Kasumi-1 (cell line): ENCODE measurements around the gene NDEL1.

Experiments
- DNase-seq, 2 experiments: peaks; one replicate each; lab custom pipeline; 2025; lab: John Stamatoyannopoulos, UW

NDEL1 gene

DNA sequence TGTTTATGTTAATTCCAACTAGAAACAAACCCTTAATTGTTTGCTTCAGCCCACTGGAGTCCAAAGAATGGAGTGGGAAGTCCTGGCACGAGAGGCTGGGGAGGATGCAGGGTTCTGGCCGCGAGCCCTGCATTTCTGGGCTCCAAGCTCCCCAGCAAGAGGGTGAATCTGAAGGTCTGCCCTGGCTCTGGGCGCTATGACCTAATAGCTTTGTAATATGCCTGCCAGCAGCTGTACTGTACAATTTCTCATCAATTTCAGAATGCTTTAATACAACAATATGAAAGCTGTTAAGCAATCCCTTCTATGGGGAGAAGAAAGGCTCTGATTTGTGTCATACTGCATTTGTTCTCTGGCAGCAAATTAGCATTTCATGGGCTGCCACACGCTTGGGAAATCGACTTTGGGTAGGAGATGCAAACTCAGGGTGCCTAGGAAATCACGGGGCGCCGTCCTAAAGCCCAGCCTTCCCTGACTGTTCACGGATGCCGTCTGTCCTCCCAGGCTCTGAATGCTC, 43.8 kb downstream of the NDEL1 start:
- no peak for DNase-seq

- DNase-seq, result no peak
These were observed 44.6 kb downstream of the NDEL1 start for GRCh38 chr17:8480011-8480976.

DNA sequence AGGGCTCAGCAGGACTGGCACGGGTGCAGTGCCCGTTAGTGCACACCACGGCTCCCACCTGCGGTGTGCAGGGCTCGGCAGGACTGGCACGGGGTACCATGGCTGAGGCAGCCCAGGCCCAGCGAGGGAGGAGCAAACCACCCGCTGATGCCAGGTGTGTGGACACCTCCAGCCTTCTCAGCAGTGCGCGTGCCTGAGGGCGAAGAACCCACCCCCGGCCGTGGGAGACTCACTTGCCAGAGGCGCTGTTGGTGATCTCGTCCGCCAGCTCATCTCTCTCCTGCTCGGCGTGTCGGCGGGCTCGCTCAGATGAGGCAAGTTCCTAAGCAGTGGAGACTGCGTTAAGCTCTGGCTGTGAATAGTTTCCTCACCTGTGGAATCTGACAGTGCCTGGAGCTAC, 45.4 kb downstream of the NDEL1 start:
- DNase-seq, result no peak

DNA sequence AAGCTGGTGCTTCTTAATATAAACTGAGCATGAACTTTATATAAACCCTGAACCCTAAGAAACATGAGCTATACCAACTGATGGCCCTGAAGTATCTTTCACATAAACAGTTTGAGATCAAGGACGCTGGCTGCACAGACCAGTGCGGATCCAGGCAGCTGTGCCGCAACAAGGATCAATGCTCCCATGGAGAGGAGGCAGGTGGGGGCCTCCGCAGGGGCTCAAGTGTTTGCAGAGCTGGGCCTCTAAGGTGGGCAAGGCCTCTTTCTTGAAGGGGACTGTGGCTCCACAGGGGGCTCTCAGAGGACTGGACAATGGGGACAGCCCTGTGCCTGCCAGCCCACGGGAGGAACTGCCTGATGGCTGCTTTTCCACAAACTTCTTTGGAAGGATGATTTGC, 46.0 kb downstream of the NDEL1 start:
- DNase-seq, result no peak

DNA sequence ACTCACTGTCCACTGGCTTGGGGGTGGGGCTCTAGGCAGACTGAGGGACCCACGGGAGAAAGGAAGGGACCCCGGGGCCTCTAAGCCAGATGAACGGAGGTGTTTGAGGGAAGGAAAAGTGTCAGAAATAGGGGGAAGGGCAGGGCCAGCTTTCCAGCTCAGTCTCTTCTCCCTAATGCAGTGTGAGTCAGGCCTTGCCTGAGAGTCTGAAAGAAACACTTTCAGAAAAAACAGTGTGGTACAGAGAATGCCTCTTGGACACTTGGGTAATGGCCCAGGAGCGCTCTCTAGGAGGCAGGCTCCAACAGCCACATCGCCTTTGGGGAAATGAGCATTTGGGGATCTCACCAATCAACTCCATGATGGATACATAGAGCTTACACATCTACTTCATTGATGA, 46.9 kb downstream of the NDEL1 start:
- DNase-seq, result no peak

- DNase-seq, result no peak
These were observed 48.8 kb downstream of the NDEL1 start for GRCh38 chr17:8484465-8484864.

DNA sequence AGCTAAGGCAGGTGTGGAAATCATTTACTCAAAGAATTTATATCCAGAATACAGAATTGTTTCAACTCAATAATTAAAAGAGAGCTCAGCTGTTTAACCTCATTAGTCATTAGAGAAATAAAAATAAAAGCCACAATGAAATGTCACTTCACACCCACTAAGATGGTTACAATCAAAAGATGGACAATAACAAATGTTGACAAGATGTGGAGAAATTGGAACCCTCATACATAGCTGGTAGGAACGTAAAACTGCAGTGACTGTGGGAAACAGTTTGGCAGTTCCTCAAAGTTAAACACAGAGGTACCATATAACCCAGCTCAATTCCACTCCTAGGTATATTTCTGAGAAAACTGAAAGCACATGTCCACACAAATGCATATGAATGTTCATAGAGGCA, 49.8 kb downstream of the NDEL1 start:
- no peak for DNase-seq

- DNase-seq, result no peak
These were observed 51.5 kb downstream of the NDEL1 start for GRCh38 chr17:8487130-8487645.

DNA sequence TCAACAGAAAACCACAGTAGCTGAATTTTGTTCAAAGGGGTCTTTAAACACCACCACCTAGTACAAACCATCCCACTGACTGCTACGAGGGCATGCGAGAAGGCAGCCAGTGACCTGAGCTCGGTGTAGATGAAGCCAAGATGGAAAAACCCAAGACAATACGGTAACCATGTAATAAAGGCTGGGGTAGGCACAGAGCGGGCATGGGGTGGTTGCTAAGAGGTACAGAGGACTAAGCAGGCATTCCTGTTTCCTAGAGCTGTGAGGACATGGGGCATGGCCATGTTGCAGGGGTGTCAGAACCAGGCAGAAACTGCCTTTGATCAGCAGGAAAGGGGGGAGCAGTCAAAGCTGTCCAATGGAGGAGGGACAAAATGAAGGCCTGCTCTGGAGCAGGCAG, 52.1 kb downstream of the NDEL1 start:
- DNase-seq, result no peak

DNA sequence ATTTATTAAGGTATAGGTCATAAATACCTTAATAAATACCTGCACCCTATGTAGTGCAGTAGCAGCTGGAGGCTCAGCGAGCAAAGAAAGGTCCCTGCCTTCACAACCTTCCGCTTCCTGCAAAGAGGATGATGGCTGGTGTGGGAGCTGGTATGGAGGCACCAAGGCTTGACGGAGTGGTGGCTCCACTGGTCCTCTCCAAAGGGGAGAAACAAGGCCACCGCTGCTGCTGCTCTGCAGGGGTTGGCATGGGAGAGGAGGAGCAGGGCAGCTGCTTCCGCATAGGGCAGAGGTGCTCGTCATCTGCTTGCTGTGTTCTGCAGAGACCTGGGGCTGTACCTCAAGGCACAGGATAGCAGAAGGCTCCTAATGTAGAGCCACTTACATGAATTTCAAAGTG, 52.8 kb downstream of the NDEL1 start:
- no peak for DNase-seq

DNA sequence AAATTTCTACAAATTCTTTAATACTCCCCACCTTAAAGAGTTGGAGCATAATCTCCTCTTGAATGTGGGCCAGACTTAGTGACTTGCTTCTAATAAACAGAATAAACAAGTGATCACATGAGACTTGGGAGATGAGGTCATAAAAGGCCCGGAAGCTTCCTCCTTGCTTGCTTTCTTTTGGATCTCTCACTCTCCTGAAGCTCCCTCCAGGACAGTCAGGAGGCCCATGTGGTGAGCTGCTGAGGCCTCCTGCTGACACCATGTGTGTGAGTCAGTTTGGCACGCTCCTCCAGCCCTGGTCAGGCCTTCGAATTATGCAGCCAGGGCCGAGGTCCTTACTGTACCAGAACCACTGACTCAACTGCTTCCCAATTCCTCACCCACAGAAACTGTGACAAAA, 53.2 kb downstream of the NDEL1 start:
- DNase-seq, result no peak

GRCh38 chr17:8489841-8490240, 54.2 kb downstream of the NDEL1 start:
- no peak for DNase-seq

DNA sequence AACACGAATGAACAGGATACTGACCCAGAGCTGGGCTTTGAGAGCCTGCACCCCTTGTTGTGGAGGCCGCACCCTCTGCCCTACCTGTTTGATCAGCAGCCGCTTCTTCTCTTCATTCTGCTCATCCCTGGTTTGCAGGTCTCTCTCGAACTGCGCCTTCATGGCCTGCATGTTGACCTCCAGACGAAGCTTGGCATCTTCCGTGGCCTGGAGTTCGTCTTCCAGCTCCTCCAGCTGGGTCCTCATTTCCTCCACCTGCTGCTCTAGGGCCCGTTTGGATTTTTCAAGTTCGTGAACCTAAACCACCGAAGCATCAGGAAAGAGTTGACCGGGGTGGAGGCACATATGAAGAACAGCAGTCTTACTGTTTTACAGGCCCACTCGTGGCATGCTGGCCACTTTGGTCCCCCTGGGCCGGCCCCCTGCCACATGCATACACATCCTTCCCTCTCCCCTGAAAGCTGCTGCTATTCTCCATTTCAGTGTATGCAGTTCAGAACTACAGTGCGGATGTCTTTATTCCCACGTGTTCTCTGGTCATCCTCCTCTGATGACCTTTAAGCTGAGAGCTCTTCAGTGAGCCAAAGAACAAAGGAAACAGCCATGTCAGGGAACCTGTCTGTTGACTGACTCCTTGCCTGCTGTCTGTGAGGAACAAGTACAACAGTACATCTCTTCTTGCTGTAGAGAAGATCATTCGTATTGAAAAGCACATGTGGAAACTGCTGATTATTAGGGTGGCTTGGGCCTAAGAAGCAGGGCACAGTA, 54.8 kb downstream of the NDEL1 start:
- DNase-seq, result no peak

DNA sequence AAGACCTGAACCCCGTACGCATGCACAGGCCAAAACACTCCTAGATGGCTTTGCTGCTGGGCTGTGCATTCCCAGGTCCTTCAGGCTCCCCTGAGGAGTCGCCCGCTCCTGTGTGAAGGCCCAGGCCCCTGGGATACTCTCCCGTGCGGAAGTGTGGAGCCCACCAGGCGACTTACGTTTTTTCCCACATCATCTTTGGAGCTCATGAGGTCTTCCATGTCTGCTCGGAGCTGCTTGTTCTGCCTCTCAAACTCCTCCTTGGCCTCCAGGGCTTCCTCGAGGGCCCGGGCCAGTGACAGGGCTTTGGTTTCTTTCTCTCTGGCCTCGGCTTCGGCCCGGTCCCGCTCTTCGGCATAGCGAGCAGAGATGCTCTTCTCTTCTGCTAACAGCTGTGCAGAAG, 56.4 kb downstream of the NDEL1 start:
- no peak for DNase-seq

GRCh38 chr17:8494021-8494420, 58.3 kb downstream of the NDEL1 start:
- DNase-seq, result no peak

DNA sequence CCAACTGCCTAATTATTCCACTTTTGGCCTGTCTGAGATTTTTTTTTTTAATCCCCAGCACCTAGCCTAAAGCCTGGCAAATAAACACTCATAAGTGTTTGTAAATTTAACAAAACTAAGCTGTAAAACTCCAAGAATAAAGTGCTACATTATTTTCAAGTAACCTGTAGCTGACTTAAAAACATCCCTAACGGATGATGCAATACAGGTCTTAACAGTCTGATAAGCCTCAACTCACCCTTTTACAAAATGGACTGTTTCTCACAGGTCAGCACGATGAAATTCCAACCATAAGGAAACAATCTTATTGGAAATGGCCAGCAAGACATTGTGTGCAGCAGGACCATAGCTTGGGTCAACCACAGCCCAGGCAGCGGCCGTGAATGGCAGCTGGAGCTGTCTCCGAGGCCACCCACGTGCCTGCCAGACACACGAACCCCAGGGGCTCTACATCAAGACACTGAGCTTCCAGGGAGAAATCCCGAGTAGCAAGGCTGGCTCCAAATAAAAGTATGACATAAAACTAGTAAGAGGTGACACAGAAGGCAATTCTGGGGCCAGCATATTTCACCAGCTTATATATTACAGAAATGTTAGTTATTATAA, 58.9 kb downstream of the NDEL1 start:
- DNase-seq, result no peak

GRCh38 chr17:8496081-8496480, 60.4 kb downstream of the NDEL1 start:
- no peak for DNase-seq

DNA sequence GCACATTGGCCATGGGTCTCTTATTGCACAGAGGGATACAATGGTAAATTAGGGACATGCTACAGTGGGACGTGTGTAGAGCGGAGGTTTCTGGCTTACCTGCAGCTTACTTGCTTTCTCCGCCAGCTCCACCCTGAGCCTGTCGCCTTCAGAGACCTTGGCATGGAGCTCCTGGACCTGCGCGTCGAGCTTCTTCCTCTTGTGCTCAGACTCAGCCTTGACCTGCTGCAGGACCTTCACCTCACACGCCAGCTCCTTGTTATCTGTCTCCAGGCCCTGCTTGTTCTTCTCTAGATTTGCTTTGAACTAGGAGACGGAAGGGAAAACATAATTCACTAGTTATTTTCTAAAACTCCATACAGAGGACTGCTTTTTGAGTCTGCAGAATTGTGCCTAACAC, 63.5 kb downstream of the NDEL1 start:
- DNase-seq, result no peak

GRCh38 chr17:8499614-8500013, 63.9 kb downstream of the NDEL1 start:
- DNase-seq, result no peak

- no peak for DNase-seq
These were observed 64.9 kb downstream of the NDEL1 start for GRCh38 chr17:8500609-8501008.

- DNase-seq, result no peak
These were observed 66.4 kb downstream of the NDEL1 start for GRCh38 chr17:8502126-8502525.

DNA sequence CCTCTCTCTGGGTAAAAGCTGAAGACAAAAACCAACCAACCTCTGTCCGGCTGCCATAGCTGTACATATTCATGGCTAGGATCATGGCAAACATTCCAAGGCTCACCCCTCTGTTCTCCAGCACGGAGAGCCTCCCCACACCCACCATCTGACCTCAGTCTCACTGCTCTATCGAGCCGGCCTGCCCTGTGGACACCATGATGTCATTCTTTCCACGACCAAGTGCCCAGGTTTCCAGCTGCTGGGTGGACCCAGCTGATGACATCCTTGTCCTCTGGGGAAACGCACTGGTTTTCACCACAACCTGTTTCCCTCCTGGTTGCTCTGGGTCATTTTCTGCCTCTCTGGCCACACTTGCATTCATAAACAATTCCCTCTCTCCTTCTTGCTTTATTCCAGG, 67.7 kb downstream of the NDEL1 start:
- DNase-seq, result no peak
